ENCODE data around the gene SPOCK1.

SPOCK1 gene

DNA sequence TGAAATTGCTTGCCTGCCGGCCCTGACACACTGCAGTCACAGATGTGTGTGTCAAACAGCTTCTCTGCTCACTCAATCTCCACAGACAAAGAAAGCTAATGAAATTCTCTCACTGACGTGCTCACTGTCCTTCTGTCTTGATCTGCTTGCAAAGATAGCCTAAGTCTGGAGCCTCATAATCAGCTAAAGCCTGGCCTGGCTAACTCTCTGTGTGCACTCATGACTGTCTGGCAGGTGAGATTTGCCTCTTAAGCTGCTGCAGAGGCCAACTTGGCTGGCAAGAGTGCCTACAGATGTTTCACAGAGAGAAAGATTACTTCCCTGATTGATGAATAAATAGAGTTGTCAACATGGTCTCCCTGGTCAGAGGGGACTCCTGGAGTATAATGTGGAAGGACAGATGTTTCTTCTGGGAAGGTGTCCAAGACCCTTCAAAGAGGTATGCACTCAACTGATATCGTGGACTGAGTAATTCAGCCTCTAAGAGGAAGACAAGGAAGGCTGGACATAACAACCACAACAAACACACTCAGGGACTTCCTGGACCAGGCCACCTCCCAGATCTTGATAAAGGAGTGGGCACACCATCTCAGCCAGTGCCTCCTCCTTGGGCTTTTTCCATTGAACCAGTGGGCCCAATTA, 362.0 kb downstream of the SPOCK1 start:
- DNase-seq = no peak

DNA sequence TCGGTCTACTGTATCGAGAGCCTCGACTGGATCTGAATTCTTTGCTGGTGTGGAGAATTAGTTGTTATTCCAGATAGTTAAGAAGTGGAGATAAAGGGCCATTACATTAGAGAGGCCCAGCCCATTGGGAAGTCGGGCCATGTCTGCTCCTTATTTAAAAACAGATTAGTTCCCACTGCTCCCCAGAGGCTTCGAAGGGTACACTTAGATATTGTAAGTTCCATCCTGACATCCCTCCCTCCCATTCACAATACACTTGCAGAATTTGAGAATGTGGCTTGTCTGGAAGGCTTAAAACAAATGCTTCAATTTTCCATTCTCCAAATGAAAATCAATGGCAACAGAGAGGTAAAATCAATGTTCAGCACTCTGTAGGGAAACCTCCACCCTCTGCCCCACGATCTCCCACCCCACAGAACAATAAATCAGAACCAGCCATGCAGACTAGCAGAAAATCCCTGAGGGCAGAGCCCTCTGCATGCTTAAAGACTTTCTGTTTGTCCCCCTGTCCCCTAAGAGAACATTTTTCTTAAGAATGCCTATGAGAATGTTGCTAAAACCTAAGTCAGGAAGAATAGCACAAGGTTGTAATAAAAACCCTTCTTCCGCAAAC, 364.1 kb downstream of the SPOCK1 start:
- no peak for DNase-seq

DNA sequence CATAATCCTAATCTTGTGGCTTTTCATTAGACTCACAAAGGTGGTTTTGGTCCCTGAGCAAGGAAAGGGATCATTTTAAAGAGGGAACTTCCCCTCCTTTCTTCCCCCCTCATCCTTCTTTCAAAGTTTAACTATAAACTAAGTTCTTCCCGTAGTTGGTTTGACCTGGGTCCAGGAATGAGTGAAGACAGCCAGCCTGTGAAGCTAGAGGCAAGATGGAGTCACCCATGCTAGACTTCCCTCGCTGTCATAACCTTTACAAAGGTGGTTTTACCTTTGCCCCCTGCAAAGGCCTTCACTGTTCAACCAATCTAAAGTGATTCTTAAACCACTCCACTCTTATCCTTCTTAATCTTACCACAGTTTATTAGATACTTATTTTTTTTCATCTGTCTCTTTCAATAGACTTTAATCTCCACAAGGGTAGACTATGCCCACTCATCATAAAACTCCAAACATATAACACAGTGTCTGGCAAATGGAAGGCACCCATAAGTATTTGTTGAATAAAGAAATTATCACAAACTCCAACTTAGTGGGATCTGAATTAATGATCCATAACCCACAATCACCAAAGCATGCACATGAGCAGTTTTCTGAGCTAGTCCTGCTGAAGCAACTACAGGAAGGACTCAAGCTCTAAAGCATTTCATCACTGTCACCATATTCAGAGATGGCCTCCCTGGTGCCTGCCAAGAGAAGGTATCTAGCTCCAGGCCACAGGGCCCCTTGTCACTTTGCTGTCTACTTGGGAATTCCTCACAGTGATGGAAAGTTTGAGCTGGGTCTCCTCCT, 369.0 kb downstream of the SPOCK1 start:
- DNase-seq = no peak

DNA sequence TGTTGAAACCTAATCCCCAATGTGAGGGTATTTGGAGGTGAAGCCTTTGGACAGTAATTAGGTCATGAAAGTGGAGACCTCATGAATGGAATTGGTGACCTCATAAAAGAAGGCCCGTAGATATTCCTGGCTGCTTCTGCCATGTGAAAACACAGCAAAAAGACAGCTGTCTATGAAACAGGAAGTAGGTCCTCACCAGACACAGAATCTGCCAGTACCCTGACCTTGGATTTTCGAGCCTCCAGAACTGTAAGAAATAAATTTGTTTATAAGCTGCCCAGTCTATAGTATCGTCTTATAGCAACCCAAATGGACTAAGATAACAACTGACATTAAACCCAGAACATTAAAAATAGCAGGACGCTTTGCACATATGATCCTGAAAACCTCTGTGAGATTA, 371.1 kb downstream of the SPOCK1 start:
- DNase-seq = no peak

DNA sequence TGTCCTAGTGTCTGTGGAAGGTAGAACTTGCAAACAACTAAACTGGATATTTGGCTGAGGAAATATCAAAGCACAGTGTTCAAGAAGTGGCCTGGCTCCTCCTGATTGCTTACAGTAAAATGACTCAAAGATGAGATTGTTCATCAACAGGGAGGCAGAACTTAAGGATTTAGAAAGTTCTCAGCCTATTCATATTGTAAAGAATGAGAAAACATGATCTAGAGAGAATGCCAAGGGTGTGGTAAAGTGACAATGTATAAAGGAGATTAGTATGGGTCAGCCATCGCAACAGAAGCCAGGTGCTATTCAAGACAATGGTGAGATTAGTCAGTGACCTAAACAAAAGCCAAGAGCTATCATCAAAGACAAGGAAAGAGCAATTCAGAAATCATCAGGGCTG, 372.3 kb downstream of the SPOCK1 start:
- DNase-seq = no peak

DNA sequence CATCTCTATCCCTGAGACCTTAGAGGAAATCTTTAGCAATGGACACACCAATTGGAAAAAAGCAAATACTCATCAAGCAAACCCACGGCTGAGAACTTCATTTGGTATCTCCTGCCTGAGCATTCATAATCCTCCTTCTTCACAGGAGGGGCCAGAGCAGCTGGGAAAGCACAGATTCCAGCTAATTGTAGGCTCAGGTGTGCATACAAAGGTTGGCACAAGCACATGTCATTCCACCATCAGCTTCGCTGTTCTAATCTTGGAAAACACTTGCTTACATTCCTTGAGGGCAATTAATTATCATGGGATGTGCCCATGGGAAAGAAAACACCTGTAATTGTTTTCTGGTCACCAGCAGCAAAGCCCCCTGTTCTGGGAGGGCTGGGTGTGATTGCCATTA, 376.6 kb downstream of the SPOCK1 start:
- no peak for DNase-seq

DNA sequence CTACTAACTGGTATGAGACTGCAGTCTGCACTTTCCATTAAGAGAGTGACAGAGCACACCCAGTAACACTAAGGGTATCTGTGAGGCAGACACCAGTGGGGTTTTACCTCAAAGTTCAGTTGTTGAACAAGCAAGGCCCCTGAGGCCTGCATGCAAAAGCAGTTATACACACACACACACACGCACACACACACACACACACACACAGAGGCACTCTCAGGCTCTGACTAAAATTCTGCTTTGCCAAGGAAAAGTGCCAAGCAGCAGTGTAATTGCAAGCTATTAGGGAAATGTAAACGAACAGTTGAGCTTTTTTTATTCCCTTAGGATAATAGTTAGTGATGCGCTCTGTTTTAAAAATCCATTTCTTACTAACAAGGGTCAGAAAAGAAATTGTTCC, 377.1 kb downstream of the SPOCK1 start:
- DNase-seq = no peak

DNA sequence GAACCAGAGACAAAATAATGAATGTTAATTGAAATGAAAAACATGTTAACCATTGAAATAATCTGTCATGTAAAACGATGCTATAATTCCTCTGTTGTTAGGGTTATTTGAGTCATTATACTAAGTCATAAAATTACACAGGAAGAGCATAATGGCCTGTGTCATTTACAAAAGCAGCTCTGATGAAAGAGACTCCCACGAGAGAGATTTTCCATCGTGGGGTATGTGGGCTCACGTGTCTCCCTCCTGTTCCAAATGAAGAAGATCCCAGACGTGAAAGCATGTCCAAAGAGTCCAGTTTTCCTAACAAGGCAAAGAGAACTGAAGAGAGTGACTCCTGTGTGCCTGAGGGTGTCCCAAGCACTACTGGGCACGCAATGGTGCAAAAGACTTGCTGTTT, 379.8 kb downstream of the SPOCK1 start:
- DNase-seq = no peak

DNA sequence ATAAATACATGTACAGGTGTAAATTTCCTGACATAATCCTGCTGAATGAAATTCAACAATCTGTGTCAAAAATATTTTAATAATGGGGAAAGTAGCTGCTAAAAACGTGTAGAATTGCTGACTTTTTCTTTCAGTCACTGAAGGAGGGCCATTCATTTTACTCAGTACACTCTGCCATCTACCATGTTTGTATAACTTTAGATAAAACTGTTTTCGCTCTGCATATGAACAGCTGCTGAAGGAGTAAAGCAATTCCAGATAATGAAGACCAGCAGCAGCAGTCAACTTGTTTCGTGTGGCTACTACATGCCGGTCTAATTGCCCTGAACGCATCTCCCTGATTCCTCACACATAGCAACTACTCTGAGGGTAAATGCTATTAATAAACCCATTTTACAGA, 380.5 kb downstream of the SPOCK1 start:
- DNase-seq = no peak

DNA sequence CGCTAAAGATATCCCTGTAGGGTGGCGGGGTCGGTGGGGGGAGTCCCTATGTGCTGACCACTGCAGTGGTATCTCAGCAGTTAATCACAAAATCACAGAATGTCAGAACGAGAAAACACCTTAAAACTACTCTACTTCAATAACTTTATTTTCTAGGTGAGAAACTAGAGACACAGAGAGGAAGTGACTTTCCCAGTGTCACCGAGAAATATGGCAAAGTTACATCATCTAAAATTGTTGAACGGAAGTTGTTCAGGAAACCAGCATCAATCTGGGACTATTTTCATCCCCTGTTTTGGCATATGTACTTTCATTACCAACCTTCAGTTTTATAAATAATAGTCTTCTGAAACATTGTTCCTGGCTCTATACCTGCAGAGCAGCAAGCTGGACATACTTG, 384.0 kb downstream of the SPOCK1 start:
- no peak for DNase-seq

DNA sequence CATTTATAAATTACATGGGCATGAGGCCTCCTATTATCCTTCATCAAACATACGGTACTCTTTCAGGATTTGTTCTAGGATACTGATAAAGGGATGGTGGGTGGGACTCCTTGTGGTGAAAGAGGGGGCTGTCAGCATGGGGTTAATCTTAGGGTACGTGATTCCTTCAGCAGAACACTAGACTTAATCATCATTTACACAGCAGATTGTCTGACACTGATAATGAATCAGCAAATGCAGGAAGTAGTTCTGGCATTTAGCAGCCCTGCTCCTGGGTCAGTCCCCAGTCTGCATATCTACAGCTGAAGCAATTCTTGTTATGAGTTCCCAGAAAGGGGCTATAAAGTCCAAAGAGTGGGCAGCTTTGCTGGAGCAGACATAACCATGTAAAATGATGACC, 384.6 kb downstream of the SPOCK1 start:
- no peak for DNase-seq

DNA sequence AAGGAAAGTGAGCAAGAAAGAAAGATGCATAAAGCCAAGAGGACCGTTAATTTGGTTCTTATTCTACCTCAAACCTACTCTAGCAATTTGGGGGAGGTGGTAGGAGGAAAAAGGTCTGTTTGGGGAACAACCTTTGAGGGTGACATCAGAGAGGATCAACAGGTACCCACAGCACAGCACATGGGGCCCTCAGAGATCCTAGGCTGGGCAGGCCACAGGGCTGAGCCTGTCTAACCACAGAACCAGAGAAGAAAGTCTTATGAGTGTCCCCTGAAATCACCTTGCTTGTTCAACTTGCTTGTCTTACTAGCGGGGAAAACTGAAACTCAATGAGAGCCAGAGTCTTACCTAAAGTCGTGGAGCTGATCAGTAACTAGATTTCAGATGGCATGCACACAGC, 385.2 kb downstream of the SPOCK1 start:
- no peak for DNase-seq

DNA sequence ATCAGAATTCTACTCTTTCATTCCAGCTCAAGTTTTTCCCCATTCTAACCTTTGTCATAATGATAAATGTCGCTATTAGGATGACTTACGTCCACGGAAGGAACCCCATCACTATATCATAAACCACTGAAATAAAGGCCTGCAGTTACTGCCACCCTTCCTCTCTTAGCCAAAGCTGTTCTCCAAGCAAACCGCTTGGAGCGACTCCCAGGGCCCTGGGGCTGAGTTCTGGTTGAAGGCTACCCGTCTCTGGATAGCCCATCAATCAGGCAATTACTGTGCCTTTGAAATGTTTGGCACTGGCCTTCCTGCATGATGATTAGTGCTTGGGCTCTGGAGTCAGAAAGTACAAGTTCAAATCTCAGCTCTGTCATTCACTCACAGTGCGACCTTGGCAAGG, 386.0 kb downstream of the SPOCK1 start:
- no peak for DNase-seq

DNA sequence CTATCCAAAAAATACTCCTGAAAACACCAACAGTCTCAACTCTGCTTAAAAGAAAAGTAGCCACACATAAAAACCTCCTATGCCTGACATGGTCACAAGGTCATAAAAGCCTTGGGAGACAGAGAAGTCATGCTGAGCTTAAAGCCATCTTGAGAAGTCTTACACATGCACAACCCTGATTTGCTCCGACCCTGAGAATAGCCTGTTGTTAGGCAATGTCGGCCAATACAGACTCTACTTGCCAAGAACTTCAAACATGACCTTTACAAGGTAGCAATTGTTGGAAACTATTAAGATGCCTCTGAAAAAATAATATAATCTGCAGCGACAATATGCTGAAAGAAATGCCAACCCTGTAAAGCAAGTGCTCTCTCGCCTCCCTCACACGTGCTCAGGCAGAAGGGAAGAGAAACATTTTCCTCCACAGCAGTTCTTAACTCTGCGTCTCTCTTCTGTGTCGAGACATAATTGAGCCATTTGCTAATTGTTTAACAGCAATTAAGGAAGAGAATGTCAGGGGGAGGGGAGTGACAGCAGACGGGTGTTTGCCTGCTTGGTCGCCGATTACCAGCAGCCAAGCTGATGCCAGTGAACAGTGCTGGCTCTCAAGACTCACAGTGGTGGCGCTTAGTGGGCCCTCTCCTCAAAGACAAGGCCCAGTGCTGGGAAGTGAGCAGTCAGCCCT, 393.6 kb downstream of the SPOCK1 start:
- no peak for DNase-seq

DNA sequence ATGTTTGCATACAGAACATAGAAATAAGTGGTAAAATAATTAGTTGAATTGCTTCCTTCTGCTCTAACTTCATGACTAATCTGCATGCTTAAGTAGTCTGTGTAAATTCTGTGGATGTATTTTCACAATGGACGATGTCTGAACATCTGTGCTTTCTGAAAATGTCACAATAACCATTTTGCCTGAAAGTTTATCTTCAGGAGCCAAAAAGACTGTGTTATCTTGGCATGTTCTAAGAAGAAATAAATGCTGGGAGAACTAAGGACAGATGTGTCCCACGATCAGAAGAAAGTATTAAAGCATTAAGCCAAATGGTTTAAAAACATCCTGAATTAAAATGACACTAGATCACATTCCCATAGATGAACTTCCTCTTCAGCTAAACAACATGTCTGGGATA, 397.6 kb downstream of the SPOCK1 start:
- no peak for DNase-seq

DNA sequence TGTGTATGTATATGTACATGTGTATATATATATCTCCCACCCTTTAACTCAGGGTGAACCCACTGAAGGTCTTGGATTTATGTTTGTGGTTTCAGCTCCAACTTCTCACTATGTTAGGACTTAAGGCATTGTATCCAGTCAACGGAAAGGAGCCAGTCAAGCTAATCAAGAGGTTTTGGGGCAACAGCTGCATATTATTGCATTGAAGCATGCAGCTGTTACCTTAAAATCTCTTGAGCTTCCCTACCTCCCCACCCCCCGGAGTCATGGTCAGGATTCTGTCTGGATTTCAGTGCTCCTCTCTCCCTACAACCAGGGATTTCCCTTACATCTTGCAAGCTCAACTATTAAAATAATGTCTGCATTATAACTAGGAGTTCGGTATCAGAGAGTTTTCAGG, 399.5 kb downstream of the SPOCK1 start:
- DNase-seq = no peak

DNA sequence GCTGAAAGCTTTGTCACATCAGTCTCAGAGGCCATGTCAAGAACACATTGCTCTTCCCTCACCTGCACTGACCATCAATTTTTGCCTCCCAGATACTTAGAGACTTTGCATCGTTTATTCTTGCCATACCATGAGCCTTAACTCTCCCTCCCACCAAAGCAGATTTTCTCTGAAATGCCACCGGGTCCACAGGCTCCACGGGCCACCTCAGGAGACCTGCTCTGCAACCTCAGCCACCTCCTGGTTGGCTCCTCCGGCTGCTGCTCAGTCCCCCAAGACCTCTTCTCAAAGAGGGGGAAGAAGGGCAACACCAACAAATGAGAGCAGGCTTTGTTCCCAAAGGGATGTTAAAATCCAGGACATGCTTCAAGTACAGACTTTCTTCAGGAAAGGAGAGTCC, 400.5 kb downstream of the SPOCK1 start:
- no peak for DNase-seq

DNA sequence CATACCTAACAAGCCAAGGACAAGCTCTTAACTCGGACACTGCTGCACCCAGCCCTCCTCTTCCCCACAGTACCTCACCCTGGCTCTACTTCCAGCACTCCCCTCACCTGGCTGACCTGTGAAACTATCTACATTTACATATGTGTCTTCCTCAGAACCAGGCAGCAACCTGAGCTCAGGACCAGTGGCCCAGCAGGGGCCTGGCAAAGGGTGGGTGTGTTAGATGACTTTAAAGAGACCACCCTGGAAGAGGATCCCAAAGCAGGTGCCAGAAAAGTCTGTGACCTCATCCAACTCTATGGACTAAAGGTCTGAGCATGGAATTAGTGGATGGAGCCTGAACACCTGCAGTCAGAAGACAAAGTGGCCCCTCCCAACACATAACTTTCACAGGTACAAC, 400.9 kb downstream of the SPOCK1 start:
- no peak for DNase-seq

DNA sequence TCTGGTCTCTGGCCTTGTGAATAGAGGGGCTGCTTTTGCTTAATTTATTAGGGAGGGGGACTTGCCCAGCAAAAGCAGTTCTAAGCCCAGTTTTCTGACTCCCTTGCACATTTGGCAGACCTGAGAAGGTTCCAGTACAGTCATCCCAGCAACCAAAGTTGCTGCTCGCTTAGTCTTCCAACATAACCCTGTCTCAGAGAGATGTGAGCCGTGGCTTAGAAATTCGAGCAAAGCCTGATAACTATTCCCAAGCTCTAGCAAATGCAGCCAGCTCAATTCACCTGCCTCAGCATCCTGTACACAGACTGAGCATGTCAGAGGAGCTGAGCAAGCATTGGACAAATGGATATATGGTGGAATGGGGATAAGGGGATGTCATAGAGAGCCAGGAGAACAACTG, 401.9 kb downstream of the SPOCK1 start:
- no peak for DNase-seq

DNA sequence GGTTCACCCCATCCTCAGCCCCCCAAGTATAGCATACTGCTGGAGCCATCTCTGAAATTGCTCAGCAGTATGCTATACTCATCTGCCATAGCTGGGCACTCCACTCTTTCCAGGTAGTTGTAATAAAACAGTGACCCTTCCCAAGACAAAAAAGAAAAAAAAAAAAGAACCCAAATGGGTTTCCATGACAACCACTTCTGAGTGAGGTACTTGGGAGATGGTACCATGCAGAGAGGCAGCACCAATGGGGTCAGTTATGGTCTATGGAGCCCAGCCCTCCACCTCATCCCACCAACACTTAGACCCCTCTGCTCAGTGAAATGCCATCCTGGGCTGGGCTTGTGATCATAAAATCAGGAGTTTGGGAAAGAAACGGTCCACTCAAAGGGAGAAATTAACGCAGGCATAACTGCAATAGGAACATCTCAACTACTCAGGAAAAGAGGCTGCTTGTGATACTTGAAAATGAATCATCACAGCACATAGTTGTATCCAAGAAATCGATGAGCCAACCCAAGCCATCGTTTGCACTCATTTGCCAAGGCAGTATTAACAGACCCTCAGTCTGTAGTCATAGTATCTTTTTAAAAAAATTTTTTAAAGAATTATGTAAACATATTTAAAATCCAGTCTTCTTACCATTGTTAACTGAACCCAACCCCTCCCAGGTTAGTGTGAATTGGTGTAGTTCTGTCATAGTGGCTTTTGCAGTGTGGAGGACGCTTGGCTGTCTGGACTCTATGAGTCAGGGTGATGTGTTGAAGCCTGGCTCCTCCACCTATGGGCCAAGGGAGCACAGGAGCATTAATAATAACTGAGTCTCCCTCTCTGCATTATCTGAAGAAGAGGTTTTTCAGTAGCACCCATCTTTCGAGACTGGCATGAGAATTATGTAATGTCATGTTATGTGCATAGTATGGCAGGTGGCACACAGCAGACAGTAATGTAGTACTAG, 402.7 kb downstream of the SPOCK1 start:
- DNase-seq = no peak

DNA sequence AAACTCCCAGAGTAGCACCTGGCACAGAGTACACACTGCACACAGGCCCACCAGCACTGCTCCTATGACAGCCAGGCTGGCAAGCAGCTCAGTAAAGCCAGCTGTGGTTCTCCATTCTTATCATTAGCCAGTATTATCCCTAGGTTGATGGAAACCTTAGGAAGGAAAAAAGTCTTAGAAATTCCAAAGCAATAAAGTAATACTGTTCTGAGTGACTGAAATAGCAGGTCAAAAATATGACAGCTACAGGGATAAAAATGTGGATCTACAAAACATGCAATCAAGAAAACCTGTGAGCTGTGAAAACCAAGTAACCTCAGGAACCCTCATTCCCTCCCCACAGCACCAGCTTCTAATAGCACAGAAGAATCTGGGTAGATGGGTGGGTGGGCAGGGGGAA, 403.5 kb downstream of the SPOCK1 start:
- no peak for DNase-seq

DNA sequence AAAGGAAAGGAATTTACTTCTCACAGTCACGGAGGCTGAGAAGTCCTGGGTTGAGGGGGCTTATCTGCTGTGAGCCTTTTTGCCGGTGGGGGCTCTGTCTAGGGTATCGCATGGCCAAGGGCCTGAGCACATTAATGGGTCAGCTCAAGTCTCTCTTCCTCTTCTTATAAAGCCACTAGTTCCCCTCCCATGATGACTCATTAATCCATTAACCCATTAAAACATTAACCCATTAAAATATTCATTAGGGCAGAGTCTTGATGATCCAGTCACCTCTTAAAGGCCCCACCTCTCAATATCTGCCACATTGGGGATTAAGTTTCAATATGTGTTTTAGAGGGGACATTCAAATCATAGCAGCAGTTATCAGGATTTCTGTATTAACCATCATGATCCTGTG, 406.3 kb downstream of the SPOCK1 start:
- no peak for DNase-seq

DNA sequence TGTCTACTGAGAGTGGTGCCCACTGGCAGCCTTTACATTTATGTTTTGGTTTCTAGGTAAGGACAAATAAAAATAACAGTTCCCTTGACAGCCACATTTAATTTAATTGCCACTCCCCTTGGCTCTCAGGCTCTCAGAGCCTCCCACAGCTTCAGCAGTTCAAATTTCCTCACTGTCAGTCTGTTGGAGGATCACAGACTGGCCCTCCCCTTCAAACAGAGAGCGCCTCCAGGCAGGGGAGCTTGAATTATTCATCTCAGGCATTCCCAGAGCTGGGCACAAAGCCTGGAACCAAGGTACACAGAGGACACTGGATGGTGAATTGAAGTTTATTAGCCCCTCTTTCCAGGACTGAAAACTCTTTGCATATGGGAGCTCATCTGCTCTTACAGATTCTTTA, 407.7 kb downstream of the SPOCK1 start:
- no peak for DNase-seq
